ENCODE data around the gene KIAA1755. TPM values are rescaled to one million over a fixed set of nuclear protein-coding genes. Genes with fewer than 3 reads are reported as not detected.
A peak's percentile ranks its signal among the peaks of the same experiment; 100 is the strongest.

KIAA1755 gene
- total RNA-seq, 1 donor from 2014 or later = 15.2 TPM

- no peaks in the 10 kb centered on the region for H3K36me3 ChIP-seq
- intact Hi-C loops (cut with DNase I) = no loop called here
- H3K4me3 ChIP-seq = no peak overlapping the region
- peaks cover 19 to 24% of the 10 kb centered on the region in 2 donors for H3K4me1 ChIP-seq
- no peaks in the 10 kb centered on the region for H3K9me3 ChIP-seq
- no peak overlapping the region for H3K27ac ChIP-seq
- DNase-seq (ENCODE audit: low spot score in 2 of 2) = no peak
- no peaks in the 10 kb centered on the region for H3K27me3 ChIP-seq
- TF ChIP-seq, protein P1, sequence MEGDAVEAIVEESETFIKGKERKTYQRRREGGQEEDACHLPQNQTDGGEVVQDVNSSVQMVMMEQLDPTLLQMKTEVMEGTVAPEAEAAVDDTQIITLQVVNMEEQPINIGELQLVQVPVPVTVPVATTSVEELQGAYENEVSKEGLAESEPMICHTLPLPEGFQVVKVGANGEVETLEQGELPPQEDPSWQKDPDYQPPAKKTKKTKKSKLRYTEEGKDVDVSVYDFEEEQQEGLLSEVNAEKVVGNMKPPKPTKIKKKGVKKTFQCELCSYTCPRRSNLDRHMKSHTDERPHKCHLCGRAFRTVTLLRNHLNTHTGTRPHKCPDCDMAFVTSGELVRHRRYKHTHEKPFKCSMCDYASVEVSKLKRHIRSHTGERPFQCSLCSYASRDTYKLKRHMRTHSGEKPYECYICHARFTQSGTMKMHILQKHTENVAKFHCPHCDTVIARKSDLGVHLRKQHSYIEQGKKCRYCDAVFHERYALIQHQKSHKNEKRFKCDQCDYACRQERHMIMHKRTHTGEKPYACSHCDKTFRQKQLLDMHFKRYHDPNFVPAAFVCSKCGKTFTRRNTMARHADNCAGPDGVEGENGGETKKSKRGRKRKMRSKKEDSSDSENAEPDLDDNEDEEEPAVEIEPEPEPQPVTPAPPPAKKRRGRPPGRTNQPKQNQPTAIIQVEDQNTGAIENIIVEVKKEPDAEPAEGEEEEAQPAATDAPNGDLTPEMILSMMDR (IDR thresholded peaks at IDR 0.05) = no peak
These were observed 47.5 kb downstream of the KIAA1755 start for GRCh38 chr20:38212806-38213606.

- Histone ChIP-seq H3K36me3 (no peaks in the 10 kb centered on the region), H3K27me3 (no peaks in the 10 kb centered on the region), H3K9me3 (no peaks in the 10 kb centered on the region), H3K27ac (peak overlapping the region; percentile 56 to 65), H3K4me1 (peaks cover 18 to 24% of the 10 kb centered on the region in 2 donors), H3K4me3 (no peak overlapping the region)
- no peak for DNase-seq (ENCODE audit: low spot score in 2 of 2)
- intact Hi-C loops (cut with DNase I) = loop anchor here (2.0 kb wide), 1 partner anchor 21 kb away; no protein-coding TSS in a partner anchor
- TF ChIP-seq, protein P1 (IDR thresholded peaks at IDR 0.05) = no peak
These were observed 49.1 kb downstream of the KIAA1755 start for GRCh38 chr20:38211200-38212097.

GRCh38 chr20:38210741-38211140, 49.8 kb downstream of the KIAA1755 start:
- Histone ChIP-seq H3K4me1 (peaks cover 18 to 24% of the 10 kb centered on the region in 2 donors), H3K27ac (peak overlapping the region in 1 of 2 donors; percentile 65), H3K4me3 (no peak overlapping the region), H3K27me3 (no peaks in the 10 kb centered on the region), H3K9me3 (no peaks in the 10 kb centered on the region), H3K36me3 (no peaks in the 10 kb centered on the region)
- intact Hi-C loops (cut with DNase I) = loop anchor here (2.0 kb wide), 1 partner anchor 20 kb away; no protein-coding TSS in a partner anchor
- TF ChIP-seq, protein P1 (IDR thresholded peaks at IDR 0.05) = no peak
- no peak for DNase-seq (ENCODE audit: low spot score in 2 of 2)

- H3K36me3 ChIP-seq = no peaks in the 10 kb centered on the region
- no peaks in the 10 kb centered on the region for H3K9me3 ChIP-seq
- DNase-seq (ENCODE audit: low spot score in 2 of 2) = no peak
- peaks cover 18 to 24% of the 10 kb centered on the region in 2 donors for H3K4me1 ChIP-seq
- H3K27me3 ChIP-seq = no peaks in the 10 kb centered on the region
- peak overlapping the region in 1 of 2 donors; percentile 9 for H3K27ac ChIP-seq
- intact Hi-C loops (cut with DNase I) = loop anchor here (2.0 kb wide), 1 partner anchor 19 kb away; no protein-coding TSS in a partner anchor
- no peak overlapping the region for H3K4me3 ChIP-seq
- TF ChIP-seq, protein P1 (IDR thresholded peaks at IDR 0.05) = no peak
These were observed 50.7 kb downstream of the KIAA1755 start for GRCh38 chr20:38209736-38210405.

DNA sequence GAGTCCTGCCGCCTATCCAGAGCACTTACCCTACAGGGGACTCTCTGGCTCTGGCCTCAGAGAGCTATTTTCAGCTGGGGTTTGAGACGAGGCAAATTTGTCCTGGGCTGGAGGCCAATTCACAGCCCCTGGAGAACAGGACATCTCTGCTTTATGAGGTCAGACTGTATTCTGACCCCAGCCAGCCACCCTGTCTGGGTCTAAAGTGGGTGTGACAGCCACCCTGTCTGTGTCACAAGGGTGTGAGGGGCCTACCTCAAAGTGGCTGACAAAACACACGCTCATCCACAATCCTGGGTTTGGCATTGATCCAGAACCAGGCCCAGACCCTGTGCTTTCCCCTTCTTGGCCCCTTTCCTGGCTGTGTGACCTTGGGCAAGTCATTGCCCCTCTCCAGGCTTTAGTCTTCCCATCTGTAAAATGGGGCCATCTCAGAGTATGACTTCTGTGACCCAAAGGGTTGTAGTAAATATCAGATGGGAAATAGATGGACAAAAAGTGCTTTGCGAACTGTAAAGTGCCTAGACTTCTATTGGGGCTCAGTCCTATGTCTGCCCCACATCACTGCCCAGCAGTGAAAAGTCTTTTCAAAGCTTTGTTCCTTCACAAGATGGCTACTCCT, 51.4 kb downstream of the KIAA1755 start:
- intact Hi-C loops (cut with DNase I) = no loop called here
- H3K4me3 ChIP-seq = no peak overlapping the region
- H3K36me3 ChIP-seq = no peaks in the 10 kb centered on the region
- no peaks in the 10 kb centered on the region for H3K9me3 ChIP-seq
- TF ChIP-seq, protein P1 (IDR thresholded peaks at IDR 0.05) = no peak
- H3K27ac ChIP-seq = peak overlapping the region in 1 of 2 donors; percentile 17
- peak in 1 of 2 donors; percentile 63 for DNase-seq (ENCODE audit: low spot score in 2 of 2)
- H3K4me1 ChIP-seq = peaks cover 18 to 24% of the 10 kb centered on the region in 2 donors
- H3K27me3 ChIP-seq = no peaks in the 10 kb centered on the region

All from ascending aorta (tissue), 2 donors.